Transverse colon (tissue), 4 donors: ENCODE measurements around the gene ARHGAP45. TPM values are rescaled to one million over a fixed set of nuclear protein-coding genes. Genes with fewer than 3 reads are reported as not detected.

Source experiments
- DNase-seq: peaks from one replicate; pipeline ENCODE4 v3.0.0-alpha.2; 2019
- H3K27ac ChIP-seq, 4 donors: fragments of 200-600 bp; sonication (generic); 2 replicates each; pipeline ENCODE4 v1.5.1; 2016 to 2018; ENCODE audit warnings: inconsistent platforms in 4 of 4
- H3K27me3 ChIP-seq: fragments of 200-600 bp; sonication (generic); 2 replicates; pipeline ENCODE4 v1.5.1; 2017; ENCODE audit warnings: inconsistent platforms
- H3K36me3 ChIP-seq, 4 donors: fragments of 200-600 bp; sonication (generic); 2 replicates each; pipeline ENCODE4 v1.5.1; 2017 to 2019; ENCODE audit warnings: inconsistent platforms in 4 of 4
- H3K4me1 ChIP-seq, 4 donors: fragments of 200-600 bp; sonication (generic); 2 replicates each; pipeline ENCODE4 v1.5.1; 2017 to 2020; ENCODE audit warnings: inconsistent platforms in 4 of 4
- H3K4me3 ChIP-seq, 4 donors: fragments of 200-600 bp; sonication (generic); 1 replicate in 1 of 4; 2 replicates in 3 of 4; pipeline versions ENCODE4 v1.5.1 to v1.6.1; 2017 to 2019; ENCODE audit warnings: inconsistent platforms in 4 of 4
- H3K9me3 ChIP-seq, 2 donors: fragments of 200-600 bp; sonication (generic); 2 replicates each; pipeline ENCODE4 v1.5.1; 2017 to 2019; ENCODE audit warnings: inconsistent platforms in 2 of 2
- CTCF ChIP-seq, 5 experiments: fragments of 200-600 bp in 3 of 5; fragments of 450-650 bp in 2 of 5; sonication (generic) in 3 of 5; IDR thresholded peaks; 1 replicate in 2 of 5; 2 replicates in 3 of 5; pipeline ENCODE4 v1.5.1; 2016 to 2017; ENCODE audit warnings: antibody characterized with exemption in 5 of 5, inconsistent platforms in 3 of 5, mild to moderate bottlenecking in 2 of 5, moderate library complexity in 1 of 5
- EP300 ChIP-seq: sonication (generic); formaldehyde crosslinking; IDR thresholded peaks from one replicate; pipeline ENCODE4 v1.6.1; 2017; ENCODE audit warnings: antibody characterized with exemption, low read depth
- POLR2A ChIP-seq: fragments of 450-650 bp; IDR thresholded peaks from one replicate; pipeline ENCODE4 v1.6.1; 2016; ENCODE audit warnings: antibody characterized with exemption, mild to moderate bottlenecking, moderate library complexity
- POLR2AphosphoS5 ChIP-seq, 3 donors: sonication (generic); formaldehyde crosslinking; IDR thresholded peaks; one replicate each; pipeline ENCODE4 v1.6.1; 2016; ENCODE audit warnings: antibody characterized with exemption in 3 of 3
- WGBS, 2 donors: methylation state at CpG; one replicate each; pipeline ENCODE4 v1.1.5; 2018; ENCODE audit warnings: low coverage in 1 of 2; 5-methylcytosine and 5-hydroxymethylcytosine counted together
- in situ Hi-C, 4 donors: fragments of 200-750 bp; cut with MboI; loops; one replicate each; pipeline versions ENCODE4 v1.15.0 to v1.15.1; 2017; ENCODE audit warnings: low sequenced_read_pairs in 3 of 4, low pct_ligation_motif_present in 1 of 4, low pct_unique_long_range_greater_than_20kb in 1 of 4
- intact Hi-C: fragments of 100-400 bp; cut with DNase I; formaldehyde crosslinking; loops from one replicate; pipeline ENCODE4 v1.15.1; 2023; ENCODE audit warnings: low total_unique reads
- total RNA-seq, 4 donors: library from RNA; depleted of rRNA; stranded (reverse); fragments of >200 nt; gene quantifications; one replicate each; pipeline ENCODE4 v1.1.0, GENCODE V29; 2016

The ARHGAP45 gene
- total RNA-seq, 4 donors from 2014 or later: 10.0 to 174 (median 76.9) TPM

- DNase-seq: no peak
- Histone ChIP-seq H3K36me3 (no peaks in the 10 kb centered on the region), H3K27ac (peak overlapping the region; percentile 44 to 74 (median 67)), H3K9me3 (no peaks in the 10 kb centered on the region), H3K4me1 (peaks cover 5 to 69% (median 36%) of the 10 kb centered on the region in 4 donors), H3K27me3 (peaks cover 42% of the 10 kb centered on the region), H3K4me3 (peak overlapping the region in 2 of 4 donors; percentile 33 to 41)
- no peak for TF ChIP-seq POLR2A
- TF ChIP-seq EP300: no peak
- no peak for TF ChIP-seq CTCF (IDR thresholded peaks at IDR 0.05)
- no peak for TF ChIP-seq POLR2AphosphoS5 (IDR thresholded peaks at IDR 0.05)
- in situ Hi-C loops: no loop called here
- 73% methylated on average over 25 of the region's 28 CpGs; no CpG with 5 or more reads in 1 of the 2 donors for WGBS, 2 donors
- intact Hi-C loops: no loop called here
Measured at GRCh38 chr19:1073956-1074517, 7.1 kb downstream of the ARHGAP45 start.

GRCh38 chr19:1074544-1075283, 7.7 kb downstream of the ARHGAP45 start:
- DNase-seq: peak; percentile 94
- intact Hi-C loops: no loop called here
- H3K4me1 ChIP-seq: peaks cover under 1 to 62% (median 30%) of the 10 kb centered on the region in 4 donors
- H3K27ac ChIP-seq: peak overlapping the region; percentile 47 to 74 (median 67)
- 26 to 38% methylated on average over 5 to 29 of the region's 54 CpGs for WGBS, 2 donors
- H3K27me3 ChIP-seq: peaks cover 35% of the 10 kb centered on the region
- H3K9me3 ChIP-seq: no peaks in the 10 kb centered on the region
- H3K36me3 ChIP-seq: no peaks in the 10 kb centered on the region
- in situ Hi-C loops: no loop called here
- TF ChIP-seq EP300: no peak
- no peak for TF ChIP-seq POLR2A
- TF ChIP-seq POLR2AphosphoS5 (IDR thresholded peaks at IDR 0.05): no peak
- TF ChIP-seq CTCF (IDR thresholded peaks at IDR 0.05): no peak
- peak overlapping the region in 3 of 4 donors; percentile 2 to 41 (median 33) for H3K4me3 ChIP-seq

GRCh38 chr19:1076046-1076386, 9.0 kb downstream of the ARHGAP45 start:
- WGBS, 2 donors: 74% methylated on average over 4 of the region's 4 CpGs; no CpG with 5 or more reads in 1 of the 2 donors

More at GRCh38 chr19:1076046-1076386, 9.0 kb downstream of the ARHGAP45 start:
- Histone ChIP-seq H3K27ac (peak overlapping the region; percentile 13 to 65 (median 54)), H3K36me3 (no peaks in the 10 kb centered on the region), H3K4me1 (peaks cover 0 to 52% (median 24%) of the 10 kb centered on the region in 4 donors), H3K4me3 (no peak overlapping the region), H3K27me3 (peaks cover 22% of the 10 kb centered on the region), H3K9me3 (no peaks in the 10 kb centered on the region)
- DNase-seq: no peak
- intact Hi-C loops (no loop called here), in situ Hi-C loops (no loop called here)
- TF ChIP-seq CTCF (IDR thresholded peaks at IDR 0.05) (no peak), EP300 (no peak), POLR2AphosphoS5 (IDR thresholded peaks at IDR 0.05) (no peak), POLR2A (no peak)
